ENCODE results near the gene C1GALT1C1L.

- TF ChIP-seq MAFK (IDR thresholded peaks at IDR 0.05; ENCODE audit: partially characterized antibody): no peak
- no peak for TF ChIP-seq CTCF (IDR thresholded peaks at IDR 0.05)
- TF ChIP-seq ZSCAN20 (CRISPR knock-in tag; IDR thresholded peaks at IDR 0.05): no peak
- TF ChIP-seq CBX2 (IDR thresholded peaks at IDR 0.05; ENCODE audit: borderline replicate concordance, low read depth): no peak
Observed at GRCh38 chr2:43685357-43685756, 9.1 kb upstream of the C1GALT1C1L start.
